K562 (cell line): ENCODE measurements around the gene PTPRG. TPM values are rescaled to one million over a fixed set of nuclear protein-coding genes. Genes with fewer than 3 reads are reported as not detected.

ENCODE experiments used
- ATAC-seq: fragments of 200-7000 bp; cut with Tn5 transposase; 3 replicates; pipeline ENCODE4 v1.9.1; 2020; ENCODE audit warnings: moderate library complexity
- BruUV-seq: library from RNA; stranded (reverse); fragments of 400-500 nt; replicated peaks from 2 replicates; lab custom pipeline; 2021; lab: Mats Ljungman, UMichigan
- CTCF ChIA-PET: fragments of 300-600 bp; formaldehyde crosslinking; extraction: SDS; loops from one replicate; lab custom pipeline; 2021; ENCODE audit warnings: low intra/inter-chr PET ratio; lab: Yijun Ruan, JAX
- POLR2A ChIA-PET: fragments of 300-600, 350-650 bp; sonication (Branson Sonifier 250); formaldehyde crosslinking; extraction: SDS; loops from one replicate; lab custom pipeline; 2021; ENCODE audit warnings: antibody characterized with exemption, inconsistent platforms; lab: Yijun Ruan, JAX
- DNase-seq, 4 experiments: peaks; one replicate each; pipeline versions ENCODE4 v3.0.0 to v3.0.0-alpha.2; 2011 to 2018; ENCODE audit warnings: low spot score in 3 of 4, mixed read lengths in 3 of 4; ENCODE audit errors: extremely low read depth in 1 of 4
- FAIRE-seq: peaks from 2 replicates; lab custom pipeline; 2011; peaks lifted over from hg19 to GRCh38; lab: Jason Lieb, UNC
- H2AFZ ChIP-seq: 2 replicates; pipeline ENCODE4 v1.6.0; 2011; ENCODE audit warnings: low read depth, low read length, control low read depth, inconsistent platforms
- H3K27ac ChIP-seq: fragments of 200-600 bp; 3 replicates; pipeline ENCODE4 v1.8.0; 2011; ENCODE audit warnings: low read depth, mild to moderate bottlenecking, control low read depth, inconsistent platforms, low read length, moderate library complexity, mixed read lengths; ENCODE audit errors: extremely low read depth
- H3K27me3 ChIP-seq, 2 experiments: fragments of 300-600 bp in 1 of 2; 2 replicates in 1 of 2; 3 replicates in 1 of 2; pipeline versions ENCODE4 v1.6.0 to v1.8.0; 2011; ENCODE audit warnings: inconsistent platforms in 2 of 2, low read length in 2 of 2, mild to moderate bottlenecking in 1 of 2, mixed read lengths in 1 of 2, moderate library complexity in 1 of 2; ENCODE audit not compliant: control insufficient read depth in 2 of 2, insufficient read depth in 2 of 2
- H3K36me3 ChIP-seq: fragments of 300-600 bp; 3 replicates; pipeline ENCODE4 v1.8.0; 2011; ENCODE audit warnings: mild to moderate bottlenecking, low read length, inconsistent platforms; ENCODE audit not compliant: control insufficient read depth, insufficient read depth
- H3K4me1 ChIP-seq, 2 experiments: fragments of 200-600 bp in 1 of 2; replicated peaks in 1 of 2; 2 replicates in 1 of 2; 3 replicates in 1 of 2; pipeline versions ENCODE4 v1.5.1 to v1.8.0; 2011; ENCODE audit warnings: inconsistent platforms in 2 of 2, low read length in 2 of 2, mild to moderate bottlenecking in 1 of 2, mixed read lengths in 1 of 2, moderate library complexity in 1 of 2; ENCODE audit not compliant: control insufficient read depth in 2 of 2, insufficient read depth in 2 of 2
- H3K4me2 ChIP-seq: 2 replicates; pipeline ENCODE4 v1.6.1; 2011; ENCODE audit warnings: low read length, control low read depth, inconsistent platforms, mixed read lengths; ENCODE audit not compliant: insufficient read depth
- H3K4me3 ChIP-seq: fragments of 200-600 bp; sonication (generic), shearing (Covaris generic); 2 replicates; pipeline ENCODE4 v1.5.1; 2016; ENCODE audit warnings: control low read depth, inconsistent platforms
- H3K79me2 ChIP-seq: fragments of 200-600 bp; 3 replicates; pipeline ENCODE4 v1.8.0; 2011; ENCODE audit warnings: low read length, inconsistent platforms; ENCODE audit not compliant: control insufficient read depth, insufficient read depth
- H3K9ac ChIP-seq, 2 experiments: 2 replicates each; pipeline versions ENCODE4 v1.6.0 to v1.6.1; 2011; ENCODE audit warnings: low read depth in 2 of 2, low read length in 2 of 2, control low read depth in 1 of 2, inconsistent platforms in 1 of 2, mild to moderate bottlenecking in 1 of 2, mixed read lengths in 1 of 2; ENCODE audit not compliant: insufficient read depth in 1 of 2
- H3K9me1 ChIP-seq: one replicate; pipeline ENCODE4 v1.6.0; 2011; ENCODE audit warnings: inconsistent platforms, mild to moderate bottlenecking, low read length, moderate library complexity; ENCODE audit not compliant: control insufficient read depth, insufficient read depth
- H3K9me3 ChIP-seq: replicated peaks from 2 replicates; pipeline ENCODE4 v1.5.1; 2011; ENCODE audit warnings: low read depth, low read length, inconsistent platforms; ENCODE audit not compliant: control insufficient read depth, insufficient read depth
- H4K20me1 ChIP-seq: replicated peaks from 2 replicates; pipeline ENCODE4 v1.6.1; 2011; ENCODE audit warnings: low read length, inconsistent platforms, mixed read lengths; ENCODE audit not compliant: control insufficient read depth, insufficient read depth
- CBFA2T2 ChIP-seq: fragments of 450-650 bp; conservative IDR thresholded peaks from 2 replicates; pipeline ENCODE4 v1.6.1; 2017; ENCODE audit warnings: mild to moderate bottlenecking
- DEAF1 ChIP-seq: fragments of 450-650 bp; formaldehyde crosslinking; IDR thresholded peaks from 2 replicates; pipeline ENCODE4 v1.4.0; 2020; ENCODE audit warnings: mild to moderate bottlenecking, moderate library complexity
- ESRRB ChIP-seq: fragments of 250-450 bp; sonication (Bioruptor Pico); IDR thresholded peaks from 2 replicates; pipeline ENCODE4 v1.5.0; 2020; ENCODE audit warnings: mild to moderate bottlenecking, moderate library complexity, borderline replicate concordance
- FIP1L1 ChIP-seq: fragments of 200-400 bp; formaldehyde crosslinking; IDR thresholded peaks from 2 replicates; pipeline ENCODE4 v1.6.1; 2018; ENCODE audit warnings: mild to moderate bottlenecking, low read depth, low read length; ENCODE audit not compliant: poor library complexity, severe bottlenecking
- HNRNPLL ChIP-seq: fragments of 200-400 bp; formaldehyde crosslinking; IDR thresholded peaks from 2 replicates; pipeline ENCODE4 v1.6.1; 2017; ENCODE audit warnings: low read length, low read depth, mild to moderate bottlenecking; ENCODE audit not compliant: poor library complexity, severe bottlenecking
- LCOR ChIP-seq: sonication (generic); formaldehyde crosslinking; IDR thresholded peaks from 2 replicates; pipeline ENCODE4 v1.8.0; 2022; ENCODE audit warnings: mild to moderate bottlenecking, missing genetic modification reagents
- MED1 ChIP-seq: sonication (generic); formaldehyde crosslinking; IDR thresholded peaks from 2 replicates; pipeline ENCODE4 v1.8.1; 2023; ENCODE audit warnings: missing genetic modification reagents, borderline replicate concordance
- NCOA2 ChIP-seq, 2 experiments: fragments of 450-650 bp; IDR thresholded peaks; 2 replicates each; pipeline ENCODE4 v1.6.1; 2018; ENCODE audit warnings: mild to moderate bottlenecking in 2 of 2, moderate library complexity in 1 of 2; ENCODE audit not compliant: partially characterized antibody in 2 of 2
- NFE2L1 ChIP-seq: fragments of 450-650 bp; IDR thresholded peaks from 2 replicates; pipeline ENCODE4 v1.6.1; 2016; ENCODE audit warnings: missing genetic modification characterization, low read depth, mild to moderate bottlenecking, missing compliant biosample characterization, moderate library complexity, borderline replicate concordance
- NR2F6 ChIP-seq: fragments of 450-650 bp; formaldehyde crosslinking; IDR thresholded peaks from 2 replicates; pipeline ENCODE4 v1.4.0; 2020; ENCODE audit warnings: mild to moderate bottlenecking
- PHF21A ChIP-seq: fragments of 450-650 bp; IDR thresholded peaks from 2 replicates; pipeline ENCODE4 v1.6.1; 2017; ENCODE audit warnings: low read depth, borderline replicate concordance
- PRDM10 ChIP-seq: fragments of 450-650 bp; IDR thresholded peaks from 2 replicates; pipeline ENCODE4 v1.6.1; 2018; ENCODE audit not compliant: partially characterized antibody
- RFX5 ChIP-seq: IDR thresholded peaks from 2 replicates; pipeline ENCODE4 v1.6.1; 2011; ENCODE audit warnings: low read depth, mild to moderate bottlenecking, improper control_type of control experiment, low read length
- SMARCA4 ChIP-seq: fragments of 450-650 bp; IDR thresholded peaks from 2 replicates; pipeline ENCODE4 v1.6.1; 2016
- SOX6 ChIP-seq: fragments of 450-650 bp; IDR thresholded peaks from 2 replicates; pipeline ENCODE4 v1.6.1; 2014; ENCODE audit warnings: mild to moderate bottlenecking
- TBP ChIP-seq: optimal IDR thresholded peaks from 2 replicates; pipeline ENCODE3; 2011; ENCODE audit warnings: low read depth, low read length, improper control_type of control experiment
- TFAM ChIP-seq: fragments of 250-450 bp; sonication (Bioruptor Pico); conservative IDR thresholded peaks from 2 replicates; pipeline ENCODE4 v1.5.0; 2021; ENCODE audit warnings: mild to moderate bottlenecking, moderate library complexity
- THAP7 ChIP-seq: fragments of 250-450 bp; sonication (Bioruptor Pico); IDR thresholded peaks from 2 replicates; pipeline ENCODE4 v1.5.0; 2021
- WGBS: fragments of 100-300 bp; shearing (Covaris generic); methylation state at CpG from one replicate; pipeline ENCODE4 v1.1.6; 2016; ENCODE audit warnings: low coverage, mixed read lengths; ENCODE audit not compliant: insufficient coverage; ENCODE audit errors: missing lambda C conversion rate; 5-methylcytosine and 5-hydroxymethylcytosine counted together
- in situ Hi-C: fragments of 300-500 bp; cut with MboI; formaldehyde crosslinking; loops from 4 replicates; pipeline ENCODE4 v1.15.0; 2018; ENCODE audit warnings: inconsistent platforms, mixed read lengths
- intact Hi-C: fragments of 100-400 bp; cut with micrococcal nuclease; formaldehyde crosslinking; loops from 2 replicates; pipeline ENCODE4 v1.14.2; 2022
- polyA plus RNA-seq, 8 experiments: library from polyadenylated mRNA; depleted of rRNA in 4 of 8; stranded (reverse) in 5 of 8; unstranded in 3 of 8; fragments of >200 nt; fragmentation: Nextera tagmentation in 2 of 8; fragmentation: Illumina TruSeq in 1 of 8; extraction: Ambion mirVana in 2 of 8; extraction: Trizol in 1 of 8; gene quantifications; 2 replicates each; pipeline versions ENCODE4 v1.2.1 to v1.2.3, GENCODE V29; 2011 to 2014; ENCODE audit warnings: inconsistent platforms in 1 of 8, missing spikeins in 1 of 8
- total RNA-seq, 7 experiments: library from RNA; depleted of rRNA in 6 of 7; stranded (reverse); fragments of >200 nt in 6 of 7; fragmentation: Illumina TruSeq in 2 of 7; extraction: Trizol in 2 of 7; gene quantifications; 2 replicates each; pipeline versions ENCODE4 v1.2.1 to v1.2.3, GENCODE V29; 2011 to 2021; ENCODE audit warnings: low replicate concordance in 1 of 7

The PTPRG gene
- total and polyA plus RNA-seq, 9 of the 15 experiments (the other 6 are each of a cell fraction or from before 2014, with no cell fraction given) = 0.16 TPM; not detected in 8

- DNase-seq (no peak), FAIRE-seq (no peak), ATAC-seq (no peak)
- no peak for TF ChIP-seq SOX6
- TF ChIP-seq FIP1L1 = no peak
- no peak for TF ChIP-seq ESRRB (CRISPR knock-in tag)
- no peak for TF ChIP-seq NR2F6 (CRISPR knock-in tag)
- TF ChIP-seq SMARCA4 = no peak
- no peak for TF ChIP-seq HNRNPLL
- no peak for TF ChIP-seq TFAM
- no peak for TF ChIP-seq MED1 (CRISPR knock-in tag)
- no peak for TF ChIP-seq NCOA2 (IDR thresholded peaks at IDR 0.05; ENCODE audit: partially characterized antibody in 2 of 2)
- TF ChIP-seq RFX5 = no peak
- no peak for TF ChIP-seq LCOR
- TF ChIP-seq CBFA2T2 = no peak
- TF ChIP-seq THAP7 = no peak
- no peak for TF ChIP-seq NFE2L1
- TF ChIP-seq DEAF1 = no peak
- TF ChIP-seq PHF21A = no peak
- no peak for TF ChIP-seq TBP
- TF ChIP-seq PRDM10 = no peak
- Histone ChIP-seq H3K27me3 (no peaks in the 10 kb centered on the region; a peak in 2 of 5 replicates), H3K36me3 (no peaks in the 10 kb centered on the region), H3K27ac (no peak overlapping the region), H3K79me2 (no peaks in the 10 kb centered on the region), H3K9me3 (no peaks in the 10 kb centered on the region), H2AFZ (no peak overlapping the region), H4K20me1 (no peaks in the 10 kb centered on the region), H3K9me1 (no peaks in the 10 kb centered on the region), H3K4me1 (no peaks in the 10 kb centered on the region), H3K4me2 (no peak overlapping the region), H3K4me3 (no peak overlapping the region), H3K9ac (no peak overlapping the region)
- no TSS peak for BruUV-seq
- 0% methylated on average over 1 of the region's 1 CpG for whole genome bisulfite sequencing
- intact Hi-C loops (no loop called here), in situ Hi-C loops (no loop called here)
- ChIA-PET CTCF (no interaction called here), POLR2A (no interaction called here)
Observed at GRCh38 chr3:61912158-61912557, 350.8 kb downstream of the PTPRG start.
